HepG2 (cell line): Measurements from ENCODE around the gene IQGAP3. TPM values are rescaled to one million over a fixed set of nuclear protein-coding genes. Genes with fewer than 3 reads are reported as not detected.

Experiments
- DRAP1 ChIP-seq: IDR thresholded peaks from 2 replicates; pipeline ENCODE4 v1.6.1; 2016; ENCODE audit warnings: missing genetic modification reagents, missing compliant biosample characterization
- EP300 ChIP-seq, 3 experiments: sonication (generic) in 1 of 3; formaldehyde crosslinking in 1 of 3; IDR thresholded peaks; 2 replicates each; pipeline versions ENCODE4 v1.5.1 to v1.6.1; 2011 to 2020; ENCODE audit warnings: low read depth in 2 of 3, low read length in 2 of 3, borderline replicate concordance in 1 of 3, improper control_type of control experiment in 1 of 3, mild to moderate bottlenecking in 1 of 3, missing genetic modification reagents in 1 of 3, moderate library complexity in 1 of 3
- HNRNPLL ChIP-seq: fragments of 200-400 bp; formaldehyde crosslinking; IDR thresholded peaks from 2 replicates; pipeline ENCODE4 v1.6.1; 2017; ENCODE audit warnings: mild to moderate bottlenecking, low read depth, low read length; ENCODE audit not compliant: poor library complexity, severe bottlenecking
- IRF2 ChIP-seq: IDR thresholded peaks from 2 replicates; pipeline ENCODE4 v1.6.1; 2018; ENCODE audit warnings: missing genetic modification reagents, missing compliant biosample characterization
- MXI1 ChIP-seq: IDR thresholded peaks from 3 replicates; pipeline ENCODE4 v1.6.1; 2012; ENCODE audit warnings: low read depth, low read length, inconsistent platforms, borderline replicate concordance
- TBX3 ChIP-seq: fragments of 450-650 bp; IDR thresholded peaks from 2 replicates; pipeline ENCODE4 v1.6.1; 2017; ENCODE audit warnings: antibody characterized with exemption, mild to moderate bottlenecking, inconsistent platforms, borderline replicate concordance
- TERF1 ChIP-seq: sonication (generic); formaldehyde crosslinking; IDR thresholded peaks from 2 replicates; pipeline ENCODE4 v1.8.0; 2022; ENCODE audit warnings: mild to moderate bottlenecking, missing genetic modification reagents, moderate library complexity
- WIZ ChIP-seq: sonication (generic); formaldehyde crosslinking; IDR thresholded peaks from 2 replicates; pipeline ENCODE4 v1.5.1; 2020; ENCODE audit warnings: mild to moderate bottlenecking, missing genetic modification reagents
- ZNF281 ChIP-seq: sonication (generic); formaldehyde crosslinking; IDR thresholded peaks from 2 replicates; pipeline ENCODE4 v1.4.0; 2020; ENCODE audit warnings: missing genetic modification reagents, borderline replicate concordance
- ZNF558 ChIP-seq: sonication (generic); formaldehyde crosslinking; IDR thresholded peaks from 2 replicates; pipeline ENCODE4 v1.9.0; 2022; ENCODE audit warnings: mild to moderate bottlenecking, missing genetic modification reagents, borderline replicate concordance
- ZNF740 ChIP-seq: sonication (generic); formaldehyde crosslinking; IDR thresholded peaks from 2 replicates; pipeline ENCODE4 v1.4.0; 2020; ENCODE audit warnings: missing genetic modification reagents
- ZSCAN20 ChIP-seq: sonication (generic); formaldehyde crosslinking; IDR thresholded peaks from 2 replicates; pipeline ENCODE4 v1.4.0; 2020; ENCODE audit warnings: missing genetic modification reagents, mild to moderate bottlenecking, borderline replicate concordance
- polyA plus RNA-seq, 8 experiments: library from polyadenylated mRNA; depleted of rRNA in 3 of 8; stranded (reverse) in 7 of 8; unstranded in 1 of 8; fragments of >200 nt; fragmentation: Illumina TruSeq in 4 of 8; extraction: Trizol in 4 of 8; gene quantifications; 2 replicates each; pipeline versions ENCODE4 v1.2.1 to v1.2.3, GENCODE V29; 2011 to 2016; ENCODE audit warnings: low read depth in 4 of 8, missing spikeins in 1 of 8, mixed read lengths in 1 of 8; ENCODE audit not compliant: insufficient read depth in 1 of 8
- total RNA-seq, 5 experiments: library from RNA; depleted of rRNA; stranded (reverse); fragments of >200 nt; fragmentation: Illumina TruSeq; extraction: Trizol; gene quantifications; 2 replicates each; pipeline ENCODE4 v1.2.3, GENCODE V29; 2016; ENCODE audit warnings: low read depth in 1 of 5
- TF ChIP-seq, protein P1 (sequence below): sonication (generic); formaldehyde crosslinking; IDR thresholded peaks from 2 replicates; pipeline ENCODE4 v1.5.0; 2020; ENCODE audit warnings: mild to moderate bottlenecking, missing genetic modification reagents
- TF ChIP-seq, protein P2 (sequence below): sonication (generic); formaldehyde crosslinking; conservative IDR thresholded peaks from 2 replicates; pipeline ENCODE4 v1.8.0; 2022; ENCODE audit warnings: missing genetic modification reagents
- TF ChIP-seq, protein P3 (sequence below): sonication (generic); formaldehyde crosslinking; IDR thresholded peaks from 2 replicates; pipeline ENCODE4 v1.5.1; 2020; ENCODE audit warnings: mild to moderate bottlenecking, moderate library complexity, missing genetic modification reagents

The IQGAP3 gene
- total and polyA plus RNA-seq, 2 of the 13 experiments (the other 11 are each of a cell fraction or from before 2014, with no cell fraction given) = 13.5 to 14.1 TPM

DNA sequence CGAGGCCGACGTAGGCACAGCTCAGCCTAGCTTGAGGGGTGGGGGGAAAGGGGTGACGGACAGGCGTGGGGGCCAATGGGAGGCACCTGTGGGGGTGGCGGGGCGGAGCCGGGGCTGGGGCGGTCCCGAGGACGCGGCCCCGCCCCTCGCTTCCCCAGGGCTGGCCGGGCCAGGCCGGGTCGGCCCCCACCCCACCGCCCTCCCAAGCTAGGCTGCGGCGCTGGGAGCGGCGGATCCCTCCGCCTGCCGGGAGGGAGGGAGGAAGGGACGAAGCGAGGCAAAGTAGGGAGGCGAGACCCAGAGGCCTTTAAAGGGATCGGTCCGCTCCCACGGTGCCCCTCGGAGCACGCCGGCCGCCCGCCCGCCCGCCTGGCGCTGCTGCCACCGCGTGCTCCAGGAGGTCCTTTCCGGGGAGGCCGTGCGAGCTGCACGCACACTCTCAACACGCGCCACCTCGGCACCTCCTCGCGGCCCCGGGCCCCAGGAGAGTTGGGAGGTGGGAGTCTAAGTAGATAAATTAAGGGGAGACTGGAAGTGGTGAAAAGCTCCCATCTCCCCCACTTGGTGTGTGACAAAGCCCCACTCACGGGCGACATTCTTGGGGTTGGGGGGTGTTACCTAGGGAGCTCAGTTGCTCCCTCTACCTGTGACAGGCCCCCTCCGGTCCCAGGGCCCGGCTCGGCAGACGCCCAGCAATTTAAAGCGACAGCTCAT, 71.4 kb downstream of the IQGAP3 start (continued):
- TF ChIP-seq, protein P1, sequence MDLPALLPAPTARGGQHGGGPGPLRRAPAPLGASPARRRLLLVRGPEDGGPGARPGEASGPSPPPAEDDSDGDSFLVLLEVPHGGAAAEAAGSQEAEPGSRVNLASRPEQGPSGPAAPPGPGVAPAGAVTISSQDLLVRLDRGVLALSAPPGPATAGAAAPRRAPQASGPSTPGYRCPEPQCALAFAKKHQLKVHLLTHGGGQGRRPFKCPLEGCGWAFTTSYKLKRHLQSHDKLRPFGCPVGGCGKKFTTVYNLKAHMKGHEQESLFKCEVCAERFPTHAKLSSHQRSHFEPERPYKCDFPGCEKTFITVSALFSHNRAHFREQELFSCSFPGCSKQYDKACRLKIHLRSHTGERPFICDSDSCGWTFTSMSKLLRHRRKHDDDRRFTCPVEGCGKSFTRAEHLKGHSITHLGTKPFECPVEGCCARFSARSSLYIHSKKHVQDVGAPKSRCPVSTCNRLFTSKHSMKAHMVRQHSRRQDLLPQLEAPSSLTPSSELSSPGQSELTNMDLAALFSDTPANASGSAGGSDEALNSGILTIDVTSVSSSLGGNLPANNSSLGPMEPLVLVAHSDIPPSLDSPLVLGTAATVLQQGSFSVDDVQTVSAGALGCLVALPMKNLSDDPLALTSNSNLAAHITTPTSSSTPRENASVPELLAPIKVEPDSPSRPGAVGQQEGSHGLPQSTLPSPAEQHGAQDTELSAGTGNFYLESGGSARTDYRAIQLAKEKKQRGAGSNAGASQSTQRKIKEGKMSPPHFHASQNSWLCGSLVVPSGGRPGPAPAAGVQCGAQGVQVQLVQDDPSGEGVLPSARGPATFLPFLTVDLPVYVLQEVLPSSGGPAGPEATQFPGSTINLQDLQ (CRISPR knock-in tag) = peak; percentile 83; the same call in 1 of the 2 replicates
- TF ChIP-seq TBX3 (peak; percentile 58), TERF1 (CRISPR knock-in tag) (0 out of 2 replicates have a peak, but pooled peaks have one; percentile 70), DRAP1 (CRISPR knock-in tag) (peak; percentile 49), EP300 (IDR thresholded peaks at IDR 0.05; ENCODE audit: low read depth in 2 of 2, low read length in 2 of 2) (no peak), EP300 (CRISPR knock-in tag; IDR thresholded peaks at IDR 0.05; ENCODE audit: borderline replicate concordance) (peak; percentile 31; the same call in 1 of the 2 replicates), MXI1 (peak; percentile 49; the same call in 1 of the 3 replicates), WIZ (0 out of 2 replicates have a peak, but pooled peaks have one; percentile 24), ZNF740 (peak; percentile 63; the same call in 1 of the 2 replicates), IRF2 (CRISPR knock-in tag) (peak; percentile 35; the same call in 1 of the 2 replicates), ZNF558 (no peak), ZNF281 (CRISPR knock-in tag) (peak; percentile 57; the same call in 1 of the 2 replicates), HNRNPLL (peak; percentile 45), ZSCAN20 (CRISPR knock-in tag) (no peak)
- TF ChIP-seq, protein P2, sequence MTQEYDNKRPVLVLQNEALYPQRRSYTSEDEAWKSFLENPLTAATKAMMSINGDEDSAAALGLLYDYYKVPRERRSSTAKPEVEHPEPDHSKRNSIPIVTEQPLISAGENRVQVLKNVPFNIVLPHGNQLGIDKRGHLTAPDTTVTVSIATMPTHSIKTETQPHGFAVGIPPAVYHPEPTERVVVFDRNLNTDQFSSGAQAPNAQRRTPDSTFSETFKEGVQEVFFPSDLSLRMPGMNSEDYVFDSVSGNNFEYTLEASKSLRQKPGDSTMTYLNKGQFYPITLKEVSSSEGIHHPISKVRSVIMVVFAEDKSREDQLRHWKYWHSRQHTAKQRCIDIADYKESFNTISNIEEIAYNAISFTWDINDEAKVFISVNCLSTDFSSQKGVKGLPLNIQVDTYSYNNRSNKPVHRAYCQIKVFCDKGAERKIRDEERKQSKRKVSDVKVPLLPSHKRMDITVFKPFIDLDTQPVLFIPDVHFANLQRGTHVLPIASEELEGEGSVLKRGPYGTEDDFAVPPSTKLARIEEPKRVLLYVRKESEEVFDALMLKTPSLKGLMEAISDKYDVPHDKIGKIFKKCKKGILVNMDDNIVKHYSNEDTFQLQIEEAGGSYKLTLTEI (CRISPR knock-in tag) = no peak
- TF ChIP-seq, protein P3, sequence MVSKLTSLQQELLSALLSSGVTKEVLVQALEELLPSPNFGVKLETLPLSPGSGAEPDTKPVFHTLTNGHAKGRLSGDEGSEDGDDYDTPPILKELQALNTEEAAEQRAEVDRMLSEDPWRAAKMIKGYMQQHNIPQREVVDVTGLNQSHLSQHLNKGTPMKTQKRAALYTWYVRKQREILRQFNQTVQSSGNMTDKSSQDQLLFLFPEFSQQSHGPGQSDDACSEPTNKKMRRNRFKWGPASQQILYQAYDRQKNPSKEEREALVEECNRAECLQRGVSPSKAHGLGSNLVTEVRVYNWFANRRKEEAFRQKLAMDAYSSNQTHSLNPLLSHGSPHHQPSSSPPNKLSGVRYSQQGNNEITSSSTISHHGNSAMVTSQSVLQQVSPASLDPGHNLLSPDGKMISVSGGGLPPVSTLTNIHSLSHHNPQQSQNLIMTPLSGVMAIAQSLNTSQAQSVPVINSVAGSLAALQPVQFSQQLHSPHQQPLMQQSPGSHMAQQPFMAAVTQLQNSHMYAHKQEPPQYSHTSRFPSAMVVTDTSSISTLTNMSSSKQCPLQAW (CRISPR knock-in tag) = peak; percentile 80
